Suprapubic skin (tissue), 4 donors: ENCODE data around the gene MYO5A. TPM values are rescaled to one million over a fixed set of nuclear protein-coding genes. Genes with fewer than 3 reads are reported as not detected.
"Not testable (repeated sequence)": the region's sequence is repeated elsewhere in the genome, so short reads cannot be mapped to it uniquely, and the experiment has no call there.

Source experiments
- DNase-seq, 2 donors: peaks; one replicate each; pipeline ENCODE4 v3.0.0-alpha.2; 2019; ENCODE audit warnings: low spot score in 2 of 2
- H3K27ac ChIP-seq: fragments of 200-600 bp; sonication (generic); one replicate; pipeline ENCODE4 v1.5.1; 2019
- H3K27me3 ChIP-seq: fragments of 200-600 bp; sonication (generic); one replicate; pipeline ENCODE4 v1.5.1; 2019
- H3K36me3 ChIP-seq: fragments of 200-600 bp; sonication (generic); one replicate; pipeline ENCODE4 v1.5.1; 2019
- H3K4me1 ChIP-seq: fragments of 200-600 bp; sonication (generic); one replicate; pipeline ENCODE4 v1.5.1; 2019
- H3K4me3 ChIP-seq: fragments of 200-600 bp; sonication (generic); one replicate; pipeline ENCODE4 v1.5.1; 2019; ENCODE audit warnings: mild to moderate bottlenecking
- H3K9me3 ChIP-seq: fragments of 200-600 bp; sonication (generic); one replicate; pipeline ENCODE4 v1.5.1; 2019
- CTCF ChIP-seq, 2 donors: fragments of 200-600 bp in 1 of 2; fragments of 450-650 bp in 1 of 2; sonication (generic) in 1 of 2; IDR thresholded peaks; one replicate each; pipeline ENCODE4 v1.5.1; 2016 to 2019; ENCODE audit warnings: antibody characterized with exemption in 2 of 2, mild to moderate bottlenecking in 1 of 2, moderate library complexity in 1 of 2
- EP300 ChIP-seq: sonication (generic); formaldehyde crosslinking; IDR thresholded peaks from one replicate; pipeline ENCODE4 v1.6.1; 2017; ENCODE audit warnings: antibody characterized with exemption
- POLR2A ChIP-seq, 2 donors: fragments of 450-650 bp; IDR thresholded peaks; one replicate each; pipeline ENCODE4 v1.6.1; 2017; ENCODE audit warnings: antibody characterized with exemption in 2 of 2, mild to moderate bottlenecking in 2 of 2, moderate library complexity in 2 of 2
- POLR2AphosphoS5 ChIP-seq, 3 donors: sonication (generic); formaldehyde crosslinking; IDR thresholded peaks; one replicate each; pipeline ENCODE4 v1.6.1; 2017; ENCODE audit warnings: antibody characterized with exemption in 3 of 3
- WGBS: methylation state at CpG from one replicate; pipeline ENCODE4 v1.1.5; 2018; 5-methylcytosine and 5-hydroxymethylcytosine counted together
- total RNA-seq, 4 donors: library from RNA; depleted of rRNA; stranded (reverse); fragments of >200 nt; gene quantifications; one replicate each; pipeline ENCODE4 v1.1.0, GENCODE V29; 2016

Gene MYO5A
- total RNA-seq, 4 donors from 2014 or later = 37.4 to 73.7 (median 47.0) TPM

GRCh38 chr15:52441841-52442240, 86.8 kb downstream of the MYO5A start:
- DNase-seq = no peak
- Histone ChIP-seq H3K27me3 (no peaks in the 10 kb centered on the region), H3K4me1 (peaks cover 21% of the 10 kb centered on the region), H3K4me3 (no peak overlapping the region), H3K36me3 (no peaks in the 10 kb centered on the region), H3K9me3 (no peaks in the 10 kb centered on the region), H3K27ac (no peak overlapping the region)
- 72% methylated on average over 2 of the region's 2 CpGs for WGBS
- TF ChIP-seq POLR2A (IDR thresholded peaks at IDR 0.05) (no peak), EP300 (no peak), CTCF (IDR thresholded peaks at IDR 0.05) (no peak), POLR2AphosphoS5 (IDR thresholded peaks at IDR 0.05) (no peak)

GRCh38 chr15:52440946-52441345, 87.7 kb downstream of the MYO5A start:
- Histone ChIP-seq H3K27ac (no peak overlapping the region), H3K27me3 (no peaks in the 10 kb centered on the region), H3K4me3 (no peak overlapping the region), H3K36me3 (no peaks in the 10 kb centered on the region), H3K4me1 (peaks cover 19% of the 10 kb centered on the region), H3K9me3 (no peaks in the 10 kb centered on the region)
- TF ChIP-seq EP300 (no peak), POLR2A (IDR thresholded peaks at IDR 0.05) (no peak), CTCF (IDR thresholded peaks at IDR 0.05) (no peak), POLR2AphosphoS5 (IDR thresholded peaks at IDR 0.05) (no peak)
- DNase-seq = no peak
- 85% methylated on average over 2 of the region's 2 CpGs for WGBS

GRCh38 chr15:52440414-52440813, 88.3 kb downstream of the MYO5A start:
- H3K4me3 ChIP-seq = no peak overlapping the region
- no peaks in the 10 kb centered on the region for H3K36me3 ChIP-seq
- WGBS = 87% methylated on average over 4 of the region's 4 CpGs
- no peak for DNase-seq
- TF ChIP-seq CTCF (IDR thresholded peaks at IDR 0.05) (no peak), EP300 (no peak)
- H3K9me3 ChIP-seq = no peaks in the 10 kb centered on the region
- H3K27me3 ChIP-seq = no peaks in the 10 kb centered on the region
- H3K4me1 ChIP-seq = peaks cover 14% of the 10 kb centered on the region
- no peak overlapping the region for H3K27ac ChIP-seq

GRCh38 chr15:52439470-52439869, 89.2 kb downstream of the MYO5A start:
- H3K4me1 ChIP-seq = peaks cover 14% of the 10 kb centered on the region

GRCh38 chr15:52439042-52439441, 89.6 kb downstream of the MYO5A start:
- not testable (repeated sequence) for H3K27ac ChIP-seq, H3K9me3 ChIP-seq, DNase-seq, H3K4me3 ChIP-seq, H3K36me3 ChIP-seq, H3K27me3 ChIP-seq
- WGBS = 99% methylated on average over 8 of the region's 9 CpGs
- H3K4me1 ChIP-seq = peaks cover 14% of the 10 kb centered on the region

More at GRCh38 chr15:52439470-52439869, 89.2 kb downstream of the MYO5A start:
- Histone ChIP-seq H3K27ac (no peak overlapping the region), H3K27me3 (no peaks in the 10 kb centered on the region), H3K4me3 (no peak overlapping the region), H3K9me3 (no peaks in the 10 kb centered on the region), H3K36me3 (no peaks in the 10 kb centered on the region)
- DNase-seq = no peak
- TF ChIP-seq POLR2AphosphoS5 (IDR thresholded peaks at IDR 0.05) (no peak), EP300 (no peak), CTCF (IDR thresholded peaks at IDR 0.05) (no peak)

- DNase-seq = no peak
- 66% methylated on average over 4 of the region's 4 CpGs for WGBS
Observed at GRCh38 chr15:52438047-52438446, 90.6 kb downstream of the MYO5A start.

More at GRCh38 chr15:52438047-52438446, 90.6 kb downstream of the MYO5A start:
- Histone ChIP-seq H3K27me3 (no peaks in the 10 kb centered on the region), H3K27ac (no peak overlapping the region), H3K36me3 (no peaks in the 10 kb centered on the region), H3K9me3 (no peaks in the 10 kb centered on the region), H3K4me1 (peaks cover 14% of the 10 kb centered on the region), H3K4me3 (no peak overlapping the region)
- no peak for TF ChIP-seq POLR2AphosphoS5 (IDR thresholded peaks at IDR 0.05)
- no peak for TF ChIP-seq CTCF (IDR thresholded peaks at IDR 0.05)
- no peak for TF ChIP-seq EP300
- TF ChIP-seq POLR2A (IDR thresholded peaks at IDR 0.05) = no peak
